Activated effector memory CD4-positive, alpha-beta T cell treated with anti-CD3 and anti-CD28 coated beads, Interleukin-2, amount 50 U/mL, for 16 hours (primary cell): ENCODE data around the gene RNF150.

ENCODE experiments used
- DNase-seq: peaks from one replicate; pipeline ENCODE4 v3.0.0-alpha.2; 2020

RNF150 gene

GRCh38 chr4:141130947-141131605 is 2.2 kb downstream of the RNF150 start:
- DNase-seq, result no peak

GRCh38 chr4:141127884-141128283 is 5.4 kb downstream of the RNF150 start:
- no peak for DNase-seq

- no peak for DNase-seq
These were observed 6.5 kb downstream of the RNF150 start for GRCh38 chr4:141126769-141127168.

- no peak for DNase-seq
These were observed 9.0 kb downstream of the RNF150 start for GRCh38 chr4:141124224-141124623.

- DNase-seq, result no peak
These were observed 11.4 kb downstream of the RNF150 start for GRCh38 chr4:141121768-141122454.

- no peak for DNase-seq
These were observed 12.2 kb downstream of the RNF150 start for GRCh38 chr4:141121101-141121500.

- DNase-seq, result no peak
These were observed 13.2 kb downstream of the RNF150 start for GRCh38 chr4:141120036-141120593.

GRCh38 chr4:141119071-141119470 is 14.2 kb downstream of the RNF150 start:
- no peak for DNase-seq

- DNase-seq, result no peak
These were observed 14.9 kb downstream of the RNF150 start for GRCh38 chr4:141118381-141118780.

GRCh38 chr4:141117935-141118334 is 15.3 kb downstream of the RNF150 start:
- no peak for DNase-seq

GRCh38 chr4:141109983-141110382 is 23.3 kb downstream of the RNF150 start:
- no peak for DNase-seq

- DNase-seq, result no peak
These were observed 25.3 kb downstream of the RNF150 start for GRCh38 chr4:141107927-141108326.

- no peak for DNase-seq
These were observed 30.9 kb downstream of the RNF150 start for GRCh38 chr4:141102367-141102766.

GRCh38 chr4:141101511-141101910 is 31.8 kb downstream of the RNF150 start:
- DNase-seq, result no peak

- DNase-seq, result no peak
These were observed 33.9 kb downstream of the RNF150 start for GRCh38 chr4:141099326-141099725.

- no peak for DNase-seq
These were observed 35.1 kb downstream of the RNF150 start for GRCh38 chr4:141098163-141098562.

- DNase-seq, result no peak
These were observed 42.8 kb downstream of the RNF150 start for GRCh38 chr4:141090473-141090872.

- DNase-seq, result no peak
These were observed 51.3 kb downstream of the RNF150 start for GRCh38 chr4:141081921-141082395.

GRCh38 chr4:141080668-141081067 is 52.6 kb downstream of the RNF150 start:
- DNase-seq, result no peak

GRCh38 chr4:141079393-141079930 is 53.8 kb downstream of the RNF150 start:
- no peak for DNase-seq

- DNase-seq, result no peak
These were observed 54.4 kb downstream of the RNF150 start for GRCh38 chr4:141078871-141079270.

GRCh38 chr4:141077611-141078225 is 55.6 kb downstream of the RNF150 start:
- no peak for DNase-seq

GRCh38 chr4:141075553-141075952 is 57.7 kb downstream of the RNF150 start:
- DNase-seq, result no peak
